SK-N-SH treated with all-trans-retinoic acid at 6 μM for 48 hours (cell line): ENCODE data around the gene ZC3H13.

ENCODE experiments used
- ATAC-seq: fragments of 200-7000 bp; cut with Tn5 transposase; 3 replicates; pipeline ENCODE4 v1.9.1; 2020; ENCODE audit warnings: mild to moderate bottlenecking, moderate library complexity
- ARNTL ChIP-seq: fragments of 450-650 bp; formaldehyde crosslinking; IDR thresholded peaks from 2 replicates; pipeline ENCODE4 v1.5.0; 2020; ENCODE audit warnings: low read depth, mild to moderate bottlenecking, moderate library complexity, borderline replicate concordance
- CSDC2 ChIP-seq: fragments of 250-450 bp; sonication (Bioruptor Pico); IDR thresholded peaks from 2 replicates; pipeline ENCODE4 v1.5.0; 2020; ENCODE audit warnings: mild to moderate bottlenecking, moderate library complexity
- ESRRG ChIP-seq: fragments of 250-450 bp; sonication (Bioruptor Pico); IDR thresholded peaks from 2 replicates; pipeline ENCODE4 v1.6.1; 2021; ENCODE audit warnings: mild to moderate bottlenecking
- GLIS3 ChIP-seq: fragments of 250-450 bp; sonication (Bioruptor Pico); IDR thresholded peaks from 2 replicates; pipeline ENCODE4 v1.5.0; 2020; ENCODE audit warnings: mild to moderate bottlenecking, moderate library complexity
- OSR1 ChIP-seq: fragments of 250-450 bp; sonication (Bioruptor Pico); IDR thresholded peaks from 2 replicates; pipeline ENCODE4 v1.8.0; 2022; ENCODE audit warnings: moderate library complexity, mild to moderate bottlenecking, inconsistent platforms
- PPARA ChIP-seq: fragments of 250-450 bp; sonication (Bioruptor Pico); IDR thresholded peaks from 2 replicates; pipeline ENCODE4 v1.5.0; 2020; ENCODE audit warnings: mild to moderate bottlenecking, borderline replicate concordance
- SNAI2 ChIP-seq: fragments of 250-450 bp; sonication (Bioruptor Pico); IDR thresholded peaks from 2 replicates; pipeline ENCODE4 v1.5.0; 2020; ENCODE audit warnings: mild to moderate bottlenecking, moderate library complexity
- TCF4 ChIP-seq: fragments of 250-450 bp; sonication (Bioruptor Pico); IDR thresholded peaks from 2 replicates; pipeline ENCODE4 v1.8.0; 2021; ENCODE audit warnings: mild to moderate bottlenecking, moderate library complexity, borderline replicate concordance
- TOX ChIP-seq: fragments of 250-450 bp; sonication (Bioruptor Pico); IDR thresholded peaks from 2 replicates; pipeline ENCODE4 v1.8.0; 2021; ENCODE audit warnings: mild to moderate bottlenecking, moderate library complexity, borderline replicate concordance
- ZC3H10 ChIP-seq: fragments of 250-450 bp; sonication (Bioruptor Pico); IDR thresholded peaks from 2 replicates; pipeline ENCODE4 v1.5.1; 2021; ENCODE audit warnings: mild to moderate bottlenecking, moderate library complexity
- ZFP3 ChIP-seq: fragments of 250-450 bp; sonication (Bioruptor Pico); IDR thresholded peaks from 2 replicates; pipeline ENCODE4 v1.5.0; 2020; ENCODE audit warnings: mild to moderate bottlenecking, moderate library complexity
- ZFP30 ChIP-seq: fragments of 450-650 bp; formaldehyde crosslinking; IDR thresholded peaks from 2 replicates; pipeline ENCODE4 v1.5.0; 2022; ENCODE audit warnings: mild to moderate bottlenecking, moderate library complexity
- ZNF565 ChIP-seq: fragments of 450-650 bp; formaldehyde crosslinking; conservative IDR thresholded peaks from 2 replicates; pipeline ENCODE4 v1.5.0; 2020; ENCODE audit warnings: low read depth, mild to moderate bottlenecking, moderate library complexity
- ZNF70 ChIP-seq: fragments of 450-650 bp; formaldehyde crosslinking; IDR thresholded peaks from 2 replicates; pipeline ENCODE4 v1.5.0; 2020; ENCODE audit warnings: mild to moderate bottlenecking, moderate library complexity
- ZNF8 ChIP-seq: fragments of 450-650 bp; formaldehyde crosslinking; IDR thresholded peaks from 2 replicates; pipeline ENCODE4 v1.5.0; 2020; ENCODE audit warnings: mild to moderate bottlenecking, moderate library complexity
- TF ChIP-seq, protein P1 (sequence below): fragments of 250-450 bp; sonication (Bioruptor Pico); IDR thresholded peaks from 2 replicates; pipeline ENCODE4 v1.5.1; 2020; ENCODE audit warnings: low read depth, mild to moderate bottlenecking, moderate library complexity
- TF ChIP-seq, protein P2 (sequence below): fragments of 250-450 bp; sonication (Bioruptor Pico); IDR thresholded peaks from 2 replicates; pipeline ENCODE4 v1.8.0; 2021; ENCODE audit warnings: low read depth, mild to moderate bottlenecking, moderate library complexity, borderline replicate concordance
- TF ChIP-seq, protein P3 (sequence below): fragments of 250-450 bp; sonication (Bioruptor Pico); IDR thresholded peaks from 2 replicates; pipeline ENCODE4 v1.5.0; 2020; ENCODE audit warnings: mild to moderate bottlenecking, moderate library complexity
- TF ChIP-seq, protein P4 (sequence below): fragments of 250-450 bp; sonication (Bioruptor Pico); IDR thresholded peaks from 2 replicates; pipeline ENCODE4 v1.8.0; 2020; ENCODE audit warnings: mild to moderate bottlenecking, moderate library complexity, borderline replicate concordance

ZC3H13 gene

DNA sequence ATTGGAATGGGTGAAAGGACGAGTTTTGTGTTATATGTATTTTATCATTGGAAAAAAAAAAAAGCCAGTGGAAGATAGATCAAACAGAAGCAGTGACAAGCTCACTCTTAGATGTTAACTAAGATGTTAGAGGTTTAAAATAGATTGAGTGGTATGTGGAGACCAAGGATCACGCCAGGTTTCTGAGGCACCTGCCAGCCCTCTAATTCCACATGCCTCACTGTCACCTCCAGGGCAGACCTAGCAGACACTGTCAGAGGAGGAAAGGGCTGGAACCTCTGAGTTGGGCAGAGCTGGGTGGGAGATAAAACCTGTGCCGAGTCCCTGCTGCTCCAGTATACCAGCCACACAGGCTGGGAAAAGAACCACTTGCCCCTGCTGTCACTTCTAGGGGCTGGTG lies 143.5 kb downstream of the ZC3H13 start:
- no peak for ATAC-seq
- TF ChIP-seq, protein P1, sequence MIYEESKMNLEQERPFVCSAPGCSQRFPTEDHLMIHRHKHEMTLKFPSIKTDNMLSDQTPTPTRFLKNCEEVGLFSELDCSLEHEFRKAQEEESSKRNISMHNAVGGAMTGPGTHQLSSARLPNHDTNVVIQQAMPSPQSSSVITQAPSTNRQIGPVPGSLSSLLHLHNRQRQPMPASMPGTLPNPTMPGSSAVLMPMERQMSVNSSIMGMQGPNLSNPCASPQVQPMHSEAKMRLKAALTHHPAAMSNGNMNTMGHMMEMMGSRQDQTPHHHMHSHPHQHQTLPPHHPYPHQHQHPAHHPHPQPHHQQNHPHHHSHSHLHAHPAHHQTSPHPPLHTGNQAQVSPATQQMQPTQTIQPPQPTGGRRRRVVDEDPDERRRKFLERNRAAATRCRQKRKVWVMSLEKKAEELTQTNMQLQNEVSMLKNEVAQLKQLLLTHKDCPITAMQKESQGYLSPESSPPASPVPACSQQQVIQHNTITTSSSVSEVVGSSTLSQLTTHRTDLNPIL: no peak
- TF ChIP-seq PPARA (CRISPR knock-in tag): no peak
- no peak for TF ChIP-seq ZC3H10 (CRISPR knock-in tag)
- TF ChIP-seq ARNTL (CRISPR knock-in tag): no peak
- TF ChIP-seq GLIS3 (CRISPR knock-in tag): no peak
- TF ChIP-seq ZFP3 (CRISPR knock-in tag): no peak
- no peak for TF ChIP-seq TCF4 (CRISPR knock-in tag)
- no peak for TF ChIP-seq TOX (CRISPR knock-in tag)
- TF ChIP-seq ZNF70: no peak

DNA sequence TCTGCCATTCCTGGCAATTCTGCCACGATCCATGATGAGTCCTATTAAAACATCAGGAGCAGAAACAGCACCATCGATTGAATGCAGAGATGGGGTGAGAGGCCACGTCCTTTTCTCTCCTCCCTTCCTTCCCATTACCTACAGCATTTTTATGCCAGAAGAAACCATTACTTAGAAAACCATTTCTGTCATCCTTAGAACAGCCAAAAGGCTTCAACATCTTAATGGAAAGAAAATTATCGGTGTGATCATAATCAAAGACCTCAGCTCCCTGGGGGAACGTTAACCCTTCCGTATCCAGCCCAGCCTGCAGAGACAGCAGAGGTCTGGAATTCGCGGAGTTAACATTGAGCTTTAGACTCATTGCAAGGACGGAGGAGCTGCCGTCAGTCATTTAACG lies 145.0 kb downstream of the ZC3H13 start:
- TF ChIP-seq TOX (CRISPR knock-in tag): no peak
- no peak for TF ChIP-seq ZFP3 (CRISPR knock-in tag)
- TF ChIP-seq OSR1: no peak
- no peak for TF ChIP-seq ZFP30
- TF ChIP-seq, protein P2, sequence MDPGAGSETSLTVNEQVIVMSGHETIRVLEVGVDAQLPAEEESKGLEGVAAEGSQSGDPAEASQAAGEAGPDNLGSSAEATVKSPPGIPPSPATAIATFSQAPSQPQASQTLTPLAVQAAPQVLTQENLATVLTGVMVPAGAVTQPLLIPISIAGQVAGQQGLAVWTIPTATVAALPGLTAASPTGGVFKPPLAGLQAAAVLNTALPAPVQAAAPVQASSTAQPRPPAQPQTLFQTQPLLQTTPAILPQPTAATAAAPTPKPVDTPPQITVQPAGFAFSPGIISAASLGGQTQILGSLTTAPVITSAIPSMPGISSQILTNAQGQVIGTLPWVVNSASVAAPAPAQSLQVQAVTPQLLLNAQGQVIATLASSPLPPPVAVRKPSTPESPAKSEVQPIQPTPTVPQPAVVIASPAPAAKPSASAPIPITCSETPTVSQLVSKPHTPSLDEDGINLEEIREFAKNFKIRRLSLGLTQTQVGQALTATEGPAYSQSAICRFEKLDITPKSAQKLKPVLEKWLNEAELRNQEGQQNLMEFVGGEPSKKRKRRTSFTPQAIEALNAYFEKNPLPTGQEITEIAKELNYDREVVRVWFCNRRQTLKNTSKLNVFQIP (CRISPR knock-in tag): no peak
- TF ChIP-seq ZC3H10 (CRISPR knock-in tag): no peak
- no peak for TF ChIP-seq ESRRG (CRISPR knock-in tag)
- TF ChIP-seq ZNF8: no peak
- no peak for TF ChIP-seq ZNF565 (CRISPR knock-in tag)
- no peak for TF ChIP-seq TCF4 (CRISPR knock-in tag)
- TF ChIP-seq, protein P3, sequence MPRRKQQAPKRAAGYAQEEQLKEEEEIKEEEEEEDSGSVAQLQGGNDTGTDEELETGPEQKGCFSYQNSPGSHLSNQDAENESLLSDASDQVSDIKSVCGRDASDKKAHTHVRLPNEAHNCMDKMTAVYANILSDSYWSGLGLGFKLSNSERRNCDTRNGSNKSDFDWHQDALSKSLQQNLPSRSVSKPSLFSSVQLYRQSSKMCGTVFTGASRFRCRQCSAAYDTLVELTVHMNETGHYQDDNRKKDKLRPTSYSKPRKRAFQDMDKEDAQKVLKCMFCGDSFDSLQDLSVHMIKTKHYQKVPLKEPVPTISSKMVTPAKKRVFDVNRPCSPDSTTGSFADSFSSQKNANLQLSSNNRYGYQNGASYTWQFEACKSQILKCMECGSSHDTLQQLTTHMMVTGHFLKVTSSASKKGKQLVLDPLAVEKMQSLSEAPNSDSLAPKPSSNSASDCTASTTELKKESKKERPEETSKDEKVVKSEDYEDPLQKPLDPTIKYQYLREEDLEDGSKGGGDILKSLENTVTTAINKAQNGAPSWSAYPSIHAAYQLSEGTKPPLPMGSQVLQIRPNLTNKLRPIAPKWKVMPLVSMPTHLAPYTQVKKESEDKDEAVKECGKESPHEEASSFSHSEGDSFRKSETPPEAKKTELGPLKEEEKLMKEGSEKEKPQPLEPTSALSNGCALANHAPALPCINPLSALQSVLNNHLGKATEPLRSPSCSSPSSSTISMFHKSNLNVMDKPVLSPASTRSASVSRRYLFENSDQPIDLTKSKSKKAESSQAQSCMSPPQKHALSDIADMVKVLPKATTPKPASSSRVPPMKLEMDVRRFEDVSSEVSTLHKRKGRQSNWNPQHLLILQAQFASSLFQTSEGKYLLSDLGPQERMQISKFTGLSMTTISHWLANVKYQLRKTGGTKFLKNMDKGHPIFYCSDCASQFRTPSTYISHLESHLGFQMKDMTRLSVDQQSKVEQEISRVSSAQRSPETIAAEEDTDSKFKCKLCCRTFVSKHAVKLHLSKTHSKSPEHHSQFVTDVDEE (CRISPR knock-in tag): no peak
- TF ChIP-seq, protein P1: no peak
- no peak for TF ChIP-seq CSDC2 (CRISPR knock-in tag)
- TF ChIP-seq, protein P4, sequence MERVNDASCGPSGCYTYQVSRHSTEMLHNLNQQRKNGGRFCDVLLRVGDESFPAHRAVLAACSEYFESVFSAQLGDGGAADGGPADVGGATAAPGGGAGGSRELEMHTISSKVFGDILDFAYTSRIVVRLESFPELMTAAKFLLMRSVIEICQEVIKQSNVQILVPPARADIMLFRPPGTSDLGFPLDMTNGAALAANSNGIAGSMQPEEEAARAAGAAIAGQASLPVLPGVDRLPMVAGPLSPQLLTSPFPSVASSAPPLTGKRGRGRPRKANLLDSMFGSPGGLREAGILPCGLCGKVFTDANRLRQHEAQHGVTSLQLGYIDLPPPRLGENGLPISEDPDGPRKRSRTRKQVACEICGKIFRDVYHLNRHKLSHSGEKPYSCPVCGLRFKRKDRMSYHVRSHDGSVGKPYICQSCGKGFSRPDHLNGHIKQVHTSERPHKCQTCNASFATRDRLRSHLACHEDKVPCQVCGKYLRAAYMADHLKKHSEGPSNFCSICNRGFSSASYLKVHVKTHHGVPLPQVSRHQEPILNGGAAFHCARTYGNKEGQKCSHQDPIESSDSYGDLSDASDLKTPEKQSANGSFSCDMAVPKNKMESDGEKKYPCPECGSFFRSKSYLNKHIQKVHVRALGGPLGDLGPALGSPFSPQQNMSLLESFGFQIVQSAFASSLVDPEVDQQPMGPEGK: no peak
- TF ChIP-seq SNAI2 (CRISPR knock-in tag): no peak
- TF ChIP-seq PPARA (CRISPR knock-in tag): no peak
- TF ChIP-seq GLIS3 (CRISPR knock-in tag): no peak
- ATAC-seq: no peak
